ENCODE data around the gene ODAPH. TPM values are rescaled to one million over a fixed set of nuclear protein-coding genes. Genes with fewer than 3 reads are reported as not detected.
"Not testable (repeated sequence)": the region's sequence is repeated elsewhere in the genome, so short reads cannot be mapped to it uniquely, and the experiment has no call there.

The ODAPH gene
- total RNA-seq, 4 donors from 2014 or later: not detected

- no peak overlapping the region for H3K27ac ChIP-seq
- H3K9me3 ChIP-seq: no peaks in the 10 kb centered on the region
- no peak for DNase-seq
- no peak overlapping the region for H3K4me3 ChIP-seq
- no peaks in the 10 kb centered on the region for H3K4me1 ChIP-seq
- H3K27me3 ChIP-seq: no peaks in the 10 kb centered on the region
- TF ChIP-seq POLR2A (IDR thresholded peaks at IDR 0.05) (no peak), CTCF (IDR thresholded peaks at IDR 0.05) (no peak)
- peaks cover 0 to 74% (median 0%) of the 10 kb centered on the region in 3 donors for H3K36me3 ChIP-seq
Observed at GRCh38 chr4:75525910-75526309, 30.0 kb upstream of the ODAPH start.

GRCh38 chr4:75527482-75527881 lies 28.4 kb upstream of the ODAPH start:
- Histone ChIP-seq H3K36me3 (peaks cover 0 to 77% (median 0%) of the 10 kb centered on the region in 3 donors), H3K9me3 (no peaks in the 10 kb centered on the region), H3K4me3 (no peak overlapping the region), H3K4me1 (no peaks in the 10 kb centered on the region), H3K27me3 (no peaks in the 10 kb centered on the region), H3K27ac (no peak overlapping the region)
- TF ChIP-seq CTCF (IDR thresholded peaks at IDR 0.05) (no peak), POLR2A (IDR thresholded peaks at IDR 0.05) (no peak)
- DNase-seq: no peak

- Histone ChIP-seq H3K9me3 (peaks cover 0 to 6% (median 0%) of the 10 kb centered on the region in 4 donors), H3K4me3 (no peak overlapping the region), H3K27ac (no peak overlapping the region), H3K36me3 (peaks cover 0 to 59% (median 0%) of the 10 kb centered on the region in 3 donors), H3K27me3 (no peaks in the 10 kb centered on the region), H3K4me1 (no peaks in the 10 kb centered on the region)
- no peak for TF ChIP-seq POLR2A (IDR thresholded peaks at IDR 0.05)
- TF ChIP-seq CTCF (IDR thresholded peaks at IDR 0.05): no peak
- no peak for DNase-seq
Observed at GRCh38 chr4:75530556-75531322, 25.1 kb upstream of the ODAPH start.

GRCh38 chr4:75531536-75532143 lies 24.2 kb upstream of the ODAPH start:
- not testable (repeated sequence) for H3K4me3 ChIP-seq, DNase-seq, H3K27ac ChIP-seq, H3K27me3 ChIP-seq, H3K9me3 ChIP-seq, H3K4me1 ChIP-seq
- peaks cover 0 to 50% (median 0%) of the 10 kb centered on the region in 3 donors for H3K36me3 ChIP-seq

GRCh38 chr4:75533339-75533887 lies 22.5 kb upstream of the ODAPH start:
- peaks cover 0 to 32% (median 0%) of the 10 kb centered on the region in 3 donors for H3K36me3 ChIP-seq
- H3K27me3 ChIP-seq: not testable (repeated sequence)

GRCh38 chr4:75533926-75534325 lies 21.9 kb upstream of the ODAPH start:
- not testable (repeated sequence) for H3K27ac ChIP-seq, DNase-seq, H3K9me3 ChIP-seq, H3K4me1 ChIP-seq, H3K27me3 ChIP-seq, H3K4me3 ChIP-seq
- H3K36me3 ChIP-seq: peaks cover 0 to 27% (median 0%) of the 10 kb centered on the region in 3 donors

More at GRCh38 chr4:75533339-75533887, 22.5 kb upstream of the ODAPH start:
- H3K27ac ChIP-seq, H3K9me3 ChIP-seq, H3K4me1 ChIP-seq, H3K4me3 ChIP-seq, DNase-seq: not testable (repeated sequence)

- H3K27me3 ChIP-seq, H3K27ac ChIP-seq, H3K9me3 ChIP-seq, H3K4me1 ChIP-seq, H3K4me3 ChIP-seq, H3K36me3 ChIP-seq, DNase-seq: not testable (repeated sequence)
Observed at GRCh38 chr4:75537308-75537707, 18.6 kb upstream of the ODAPH start.
